Activated naive CD4-positive, alpha-beta T cell treated with anti-CD3 and anti-CD28 coated beads, Interleukin-2, amount 50 U/mL, for 72 hours (primary cell): ENCODE data around the gene MYO7B. TPM values are rescaled to one million over a fixed set of nuclear protein-coding genes. Genes with fewer than 3 reads are reported as not detected.
A peak's percentile ranks its signal among the peaks of the same experiment; 100 is the strongest.

Experiments
- ATAC-seq, 2 donors: fragments of 150-1000 bp; cut with Tn5 transposase; 2 replicates each; pipeline ENCODE4 v1.10.0; 2021; ENCODE audit warnings: mild to moderate bottlenecking in 2 of 2, moderate library complexity in 2 of 2
- DNase-seq, 2 donors: peaks; one replicate each; pipeline ENCODE4 v3.0.0; 2021 to 2022; ENCODE audit warnings: low spot score in 2 of 2
- H3K27ac Mint-ChIP-seq, 2 donors: one replicate each; pipeline ENCODE4 v1.8.0; 2022; ENCODE audit warnings: mild to moderate bottlenecking in 2 of 2, mixed read lengths in 2 of 2
- H3K36me3 Mint-ChIP-seq, 2 donors: one replicate each; pipeline ENCODE4 v1.8.0; 2022; ENCODE audit warnings: mixed read lengths in 2 of 2
- H3K9me3 Mint-ChIP-seq, 2 donors: one replicate each; pipeline ENCODE4 v1.8.0; 2022; ENCODE audit warnings: mixed read lengths in 2 of 2
- total RNA-seq, 2 donors: library from RNA; stranded (reverse); gene quantifications; one replicate each; pipeline ENCODE4 v1.2.3, GENCODE V29; 2022

MYO7B gene
- total RNA-seq, 2 donors from 2014 or later: 0.64 to 1.9 TPM

DNA sequence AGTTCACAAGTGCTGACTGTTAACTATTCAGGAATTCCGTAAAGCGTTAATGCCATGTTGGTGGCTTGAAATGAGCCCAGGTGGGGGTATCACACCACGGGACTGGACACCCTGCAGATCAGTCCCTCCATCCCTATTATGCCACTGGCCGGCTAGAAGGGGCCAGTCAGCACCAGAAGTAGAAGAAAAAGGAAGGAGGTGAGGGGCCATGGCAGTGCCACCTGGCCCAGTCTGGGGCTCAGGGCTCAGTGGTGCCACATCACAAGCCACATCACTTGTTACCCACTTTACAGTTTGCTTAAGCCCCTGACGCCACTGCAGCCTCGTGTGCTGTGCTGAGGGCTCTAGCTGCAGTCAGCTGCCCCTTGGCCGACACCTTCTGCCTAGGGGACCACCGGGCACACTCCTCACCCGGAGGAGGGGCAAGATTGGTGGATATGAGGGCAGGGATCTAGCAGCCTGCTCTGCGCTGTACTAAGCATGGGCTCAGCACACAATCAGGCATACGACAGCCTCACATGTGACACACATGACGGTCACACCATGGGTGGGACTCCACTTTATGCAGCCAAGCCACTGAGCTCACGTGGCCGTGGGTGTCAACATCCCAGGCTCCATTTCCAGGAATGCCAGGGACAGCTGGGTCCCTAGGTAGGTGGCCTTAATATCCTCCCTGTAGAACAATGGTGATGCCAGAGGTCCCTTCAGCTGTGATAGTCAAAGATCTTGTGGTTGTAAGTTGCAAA, 136.2 kb downstream of the MYO7B start:
- Mint-ChIP-seq H3K9me3 (no peaks in the 10 kb centered on the region), H3K27ac (no peak overlapping the region), H3K36me3 (no peaks in the 10 kb centered on the region)
- ATAC-seq (no peak), DNase-seq (no peak)

DNA sequence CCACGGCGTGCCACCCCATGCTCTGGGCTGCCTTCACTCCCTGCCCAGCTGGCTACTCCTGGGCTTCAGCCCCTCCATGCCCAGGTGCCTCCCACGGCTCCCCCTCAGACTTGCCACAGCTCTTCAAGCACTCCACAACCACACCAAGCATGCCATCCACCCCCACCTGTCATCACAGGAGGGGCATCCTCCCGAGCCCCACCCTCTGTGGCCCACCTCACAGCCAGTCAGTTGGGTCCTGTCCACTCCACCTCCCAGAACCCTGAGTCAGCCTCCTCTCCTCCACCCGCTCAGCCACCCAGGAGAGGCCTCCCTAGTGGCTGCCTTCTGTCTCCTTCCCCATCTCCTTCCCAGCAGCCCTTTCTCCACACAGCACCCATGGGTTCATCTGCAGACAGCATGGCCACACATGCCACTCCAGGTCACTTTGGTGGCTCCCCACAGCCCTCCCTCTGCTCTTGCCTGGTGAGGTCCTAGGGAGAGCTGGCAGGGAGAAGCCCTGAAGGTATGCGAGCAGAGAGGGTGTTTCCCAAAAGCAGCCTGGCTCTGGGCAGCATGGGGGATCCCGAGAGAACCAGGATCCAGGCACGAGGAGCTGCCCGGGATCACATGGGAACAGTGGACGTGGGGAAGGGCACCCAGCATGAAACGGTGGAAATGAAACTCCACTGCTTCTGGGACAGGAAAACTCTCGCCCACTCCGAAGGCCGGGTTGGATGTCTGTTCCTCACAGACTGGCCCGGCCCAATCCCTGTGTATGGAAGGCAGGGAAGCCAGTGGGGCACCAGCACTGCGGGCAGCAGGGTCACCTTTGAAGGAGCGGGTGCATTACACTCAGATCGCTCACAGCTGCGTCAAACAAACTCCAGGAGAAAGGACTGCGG, 137.1 kb downstream of the MYO7B start:
- Mint-ChIP-seq H3K9me3 (no peaks in the 10 kb centered on the region), H3K36me3 (no peaks in the 10 kb centered on the region), H3K27ac (no peak overlapping the region)
- no peak for ATAC-seq
- no peak for DNase-seq

DNA sequence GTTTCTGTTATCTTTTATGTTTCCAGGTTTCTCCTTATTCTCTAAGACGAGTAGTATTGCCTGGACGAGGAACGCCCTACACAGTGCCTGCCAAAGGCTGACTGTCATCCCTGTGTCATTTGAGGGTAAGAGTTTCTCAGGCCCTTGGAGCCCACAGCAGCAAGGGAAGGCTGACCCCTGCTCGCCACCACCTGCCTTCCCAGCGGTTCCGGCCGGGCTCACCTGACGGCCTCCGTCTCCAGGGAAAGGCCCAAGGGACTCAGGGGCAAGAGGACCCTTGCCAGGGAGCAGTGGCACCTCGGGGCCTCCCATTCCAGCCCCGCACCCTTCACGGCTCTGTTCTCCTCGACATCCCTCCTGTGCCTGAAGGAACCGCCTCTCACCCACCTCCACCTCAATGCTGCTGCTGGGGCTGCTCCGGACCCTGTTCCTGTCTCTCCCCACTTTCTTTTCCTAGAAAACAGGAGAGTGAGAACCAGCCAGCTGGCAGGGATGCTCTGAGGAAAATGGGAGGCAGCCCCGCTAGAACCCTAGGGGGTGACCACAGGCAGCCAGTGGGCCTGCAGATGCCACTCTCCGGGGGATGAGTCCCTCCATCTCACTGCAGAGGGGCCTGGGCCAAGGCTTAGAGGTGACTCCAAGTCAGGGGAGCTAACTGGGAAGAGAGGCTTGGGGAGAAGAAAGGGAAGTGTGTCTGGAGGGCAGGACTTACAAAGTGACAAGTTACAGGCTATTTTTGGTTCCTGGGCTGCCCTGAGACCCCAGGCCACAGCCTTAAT, 138.0 kb downstream of the MYO7B start:
- H3K9me3 Mint-ChIP-seq: no peaks in the 10 kb centered on the region
- no peaks in the 10 kb centered on the region for H3K36me3 Mint-ChIP-seq
- H3K27ac Mint-ChIP-seq: no peak overlapping the region
- no peak for ATAC-seq
- no peak for DNase-seq

DNA sequence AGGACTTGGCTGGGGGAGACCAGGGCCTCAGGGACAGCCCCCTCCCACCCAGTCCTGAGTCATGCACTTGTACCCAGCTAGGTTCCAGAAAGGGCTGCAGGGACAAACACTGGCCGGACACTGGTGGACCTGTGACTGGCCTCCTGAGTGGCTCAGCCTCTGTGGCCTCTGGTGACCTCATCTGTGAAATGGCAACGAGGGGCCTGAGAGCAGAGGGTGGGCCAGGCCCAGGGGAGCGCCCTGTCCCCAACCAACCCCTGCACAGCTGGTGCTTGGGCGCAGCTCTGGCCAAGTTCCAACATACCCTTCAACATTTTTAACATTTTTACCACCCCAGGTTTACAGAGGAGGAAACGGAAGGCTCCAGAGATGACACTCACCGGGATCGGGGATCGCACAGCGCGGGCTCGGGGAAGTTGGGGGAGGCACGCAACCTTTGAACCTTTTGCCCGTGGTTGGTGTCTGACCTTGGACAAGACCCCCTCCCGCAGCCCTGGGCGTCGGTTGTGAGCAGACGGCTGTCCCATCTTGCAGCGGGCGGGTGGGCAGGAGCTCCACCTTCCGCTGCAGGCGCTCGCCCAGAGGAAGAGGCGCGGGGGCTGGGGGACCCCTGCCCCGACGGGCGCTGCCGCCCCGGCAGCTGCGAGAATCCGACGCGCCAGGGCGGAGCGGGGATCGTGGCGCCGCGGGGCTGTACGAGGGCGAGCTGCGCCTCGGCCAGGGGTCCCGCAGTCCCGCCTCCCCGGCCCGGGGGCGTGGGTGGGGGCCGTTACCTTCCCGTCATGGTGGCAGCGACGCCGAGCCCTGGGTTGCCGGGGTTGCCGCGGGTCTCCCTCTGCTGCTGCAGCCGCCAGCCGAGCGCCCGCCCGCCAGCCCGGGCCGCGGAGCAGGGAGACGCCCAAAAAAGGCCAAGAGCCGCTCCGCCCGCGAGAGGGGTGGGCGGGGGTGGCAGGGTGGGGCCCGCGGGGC, 139.0 kb downstream of the MYO7B start:
- no peaks in the 10 kb centered on the region for H3K9me3 Mint-ChIP-seq
- no peak overlapping the region for H3K27ac Mint-ChIP-seq
- H3K36me3 Mint-ChIP-seq: no peaks in the 10 kb centered on the region
- peak; percentile 53 to 54 for ATAC-seq
- peak; percentile 31 to 39 for DNase-seq

DNA sequence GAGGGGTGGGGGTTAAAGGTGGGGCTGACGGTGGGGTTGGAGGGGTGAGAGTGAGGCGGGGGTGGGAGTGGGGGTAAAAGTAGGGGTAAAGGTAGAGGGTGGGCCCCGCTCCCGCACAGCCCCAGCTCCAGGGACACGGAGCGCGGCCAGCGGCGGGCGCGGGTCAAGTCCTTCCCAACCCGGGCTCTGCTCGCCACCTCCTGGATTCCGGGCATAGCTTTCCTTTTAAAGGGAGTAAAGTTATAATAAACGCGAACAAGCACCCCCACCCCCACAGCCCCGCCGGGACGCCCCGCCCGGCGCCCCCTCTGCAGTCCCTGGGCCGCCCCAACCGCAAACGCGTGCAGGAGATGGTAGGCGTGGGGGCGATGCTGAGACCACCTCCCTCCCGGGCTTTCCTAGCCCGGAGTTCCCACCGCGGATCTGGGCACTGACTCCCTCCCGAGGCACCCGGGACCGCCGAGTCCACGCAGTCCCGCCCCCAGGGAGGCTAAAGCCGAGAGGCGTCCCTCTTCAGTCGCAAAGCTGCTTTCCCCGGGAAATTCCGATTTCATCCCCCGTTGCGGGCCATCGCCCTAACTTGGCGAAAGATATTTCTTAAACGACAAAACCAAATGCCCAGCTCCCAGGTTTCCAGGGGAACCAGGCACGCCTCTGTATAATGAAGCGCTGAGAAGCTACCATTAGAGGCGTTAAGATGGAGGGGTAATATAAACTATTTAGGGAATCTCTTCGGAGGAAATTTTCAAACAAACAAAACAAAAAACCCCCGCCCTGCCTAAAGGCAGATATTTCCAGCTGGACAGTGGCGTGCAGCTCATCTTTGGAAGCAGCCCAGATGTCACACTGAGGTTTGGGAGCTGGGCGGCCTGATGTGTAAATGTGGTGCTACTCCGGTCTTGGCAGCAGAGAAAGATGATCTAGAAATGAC, 140.1 kb downstream of the MYO7B start, which contains the start of gene LIMS2:
Gene LIMS2, minus strand, starts transcription at position 200 of the 931 bp plus-strand sequence. CDS start 506 bp downstream, outside the sequence.
- no peak for ATAC-seq
- H3K9me3 Mint-ChIP-seq: no peaks in the 10 kb centered on the region
- no peaks in the 10 kb centered on the region for H3K36me3 Mint-ChIP-seq
- no peak within 1 kb of the TSS for H3K27ac Mint-ChIP-seq
- DNase-seq: no peak

- H3K27ac Mint-ChIP-seq: no peak overlapping the region
- no peaks in the 10 kb centered on the region for H3K9me3 Mint-ChIP-seq
- no peaks in the 10 kb centered on the region for H3K36me3 Mint-ChIP-seq
- ATAC-seq: no peak
- DNase-seq: no peak
Observed at GRCh38 chr2:127676906-127677305, 141.4 kb downstream of the MYO7B start.

DNA sequence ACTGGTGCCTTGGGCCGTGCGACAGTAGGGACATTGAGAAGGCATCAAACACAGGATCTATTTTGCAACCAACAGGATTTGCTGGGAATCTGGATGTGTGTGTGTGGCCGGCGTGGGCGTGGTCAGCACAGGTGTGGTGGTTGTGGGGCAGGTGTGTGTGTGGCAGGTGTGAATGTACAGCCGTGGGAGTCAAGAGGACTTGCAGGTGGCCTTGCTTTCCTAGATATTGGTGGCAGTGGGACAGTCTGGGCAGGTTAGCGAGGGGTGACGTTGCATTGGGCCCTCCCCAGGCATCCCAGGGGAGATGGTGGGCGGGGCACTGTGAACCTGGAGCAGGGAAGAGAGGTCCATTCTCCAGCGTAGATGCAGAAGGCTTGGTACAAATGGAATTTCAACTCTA, 143.0 kb downstream of the MYO7B start:
- ATAC-seq (no peak), DNase-seq (no peak)
- H3K36me3 Mint-ChIP-seq: no peaks in the 10 kb centered on the region
- no peaks in the 10 kb centered on the region for H3K9me3 Mint-ChIP-seq
- no peak overlapping the region for H3K27ac Mint-ChIP-seq

GRCh38 chr2:127678991-127679390, 143.5 kb downstream of the MYO7B start:
- H3K36me3 Mint-ChIP-seq: no peaks in the 10 kb centered on the region
- H3K27ac Mint-ChIP-seq: no peak overlapping the region
- ATAC-seq (no peak), DNase-seq (no peak)
- H3K9me3 Mint-ChIP-seq: no peaks in the 10 kb centered on the region

GRCh38 chr2:127679680-127680361, 144.3 kb downstream of the MYO7B start:
- Mint-ChIP-seq H3K36me3 (no peaks in the 10 kb centered on the region), H3K9me3 (no peaks in the 10 kb centered on the region), H3K27ac (no peak overlapping the region)
- ATAC-seq (peak in 1 of 2 donors; percentile 16), DNase-seq (no peak)

DNA sequence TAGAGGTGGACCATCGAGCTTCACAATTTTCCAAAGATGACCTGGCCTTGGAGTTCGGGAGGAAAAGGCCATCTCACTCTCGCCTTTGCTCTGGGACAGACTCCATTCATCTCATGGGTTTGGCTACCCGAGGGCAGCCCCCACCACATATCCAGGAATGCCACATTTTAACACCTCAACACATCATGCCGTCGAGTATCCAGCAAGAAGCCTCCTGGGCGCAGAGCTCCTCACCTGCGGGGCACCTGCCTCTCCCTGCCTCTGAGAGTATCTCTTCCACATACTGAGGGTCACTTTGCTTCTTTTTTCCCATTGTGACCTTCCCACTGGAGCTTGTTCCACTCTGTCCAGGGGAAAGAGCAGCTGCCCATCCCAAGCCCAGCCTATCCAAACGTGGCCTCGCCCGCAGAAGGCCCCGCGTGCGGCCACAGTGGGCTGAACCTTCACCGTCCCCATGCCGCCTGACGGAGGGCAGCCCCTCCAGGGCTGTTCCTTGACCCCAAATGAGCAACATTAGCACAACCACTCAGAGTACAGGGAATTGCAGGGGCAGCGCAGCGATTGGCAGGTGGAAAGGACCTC, 145.3 kb downstream of the MYO7B start:
- no peak overlapping the region for H3K27ac Mint-ChIP-seq
- peak in 1 of 2 donors; percentile 16 for ATAC-seq
- no peaks in the 10 kb centered on the region for H3K36me3 Mint-ChIP-seq

GRCh38 chr2:127681288-127681804, 145.9 kb downstream of the MYO7B start:
- Mint-ChIP-seq H3K36me3 (no peaks in the 10 kb centered on the region), H3K27ac (no peak overlapping the region), H3K9me3 (no peaks in the 10 kb centered on the region)
- DNase-seq: no peak
- peak in 1 of 2 donors; percentile 26 for ATAC-seq

More for the DNA sequence above, 145.3 kb downstream of the MYO7B start:
- H3K9me3 Mint-ChIP-seq: no peaks in the 10 kb centered on the region
- no peak for DNase-seq

- peak overlapping the region in 1 of 2 donors; percentile 15 for H3K27ac Mint-ChIP-seq
- no peaks in the 10 kb centered on the region for H3K36me3 Mint-ChIP-seq
- DNase-seq: no peak
- no peak for ATAC-seq
- no peaks in the 10 kb centered on the region for H3K9me3 Mint-ChIP-seq
Observed at GRCh38 chr2:127681976-127682857, 146.7 kb downstream of the MYO7B start.

GRCh38 chr2:127683056-127683455, 147.6 kb downstream of the MYO7B start:
- Mint-ChIP-seq H3K27ac (no peak overlapping the region), H3K36me3 (no peaks in the 10 kb centered on the region), H3K9me3 (no peaks in the 10 kb centered on the region)
- DNase-seq (no peak), ATAC-seq (no peak)
